ENCODE measurements around the gene KEAP1.

The KEAP1 gene

GRCh38 chr19:10521461-10522171 lies 18.5 kb upstream of the KEAP1 start:
- no peak for DNase-seq

- DNase-seq, result no peak
Observed at GRCh38 chr19:10520652-10521318, 17.6 kb upstream of the KEAP1 start.

GRCh38 chr19:10519421-10519820 lies 16.3 kb upstream of the KEAP1 start:
- no peak for DNase-seq

GRCh38 chr19:10518444-10519361 lies 15.5 kb upstream of the KEAP1 start:
- no peak for DNase-seq

- no peak for DNase-seq
Observed at GRCh38 chr19:10517760-10518443, 14.7 kb upstream of the KEAP1 start.

GRCh38 chr19:10517361-10517759 lies 14.2 kb upstream of the KEAP1 start, which contains the start of gene S1PR5:
Gene S1PR5 (minus strand): TSS chr19:10517447. CDS start chr19:10515011, 2,436 bp downstream.
- no peak for DNase-seq

GRCh38 chr19:10516671-10517286 lies 13.6 kb upstream of the KEAP1 start:
- DNase-seq, result no peak

GRCh38 chr19:10516064-10516385 lies 12.9 kb upstream of the KEAP1 start:
- DNase-seq, result no peak

GRCh38 chr19:10514211-10515145 lies 11.3 kb upstream of the KEAP1 start:
- DNase-seq, result no peak

GRCh38 chr19:10513223-10513622 lies 10.1 kb upstream of the KEAP1 start:
- DNase-seq, result no peak

- DNase-seq, result no peak
Observed at GRCh38 chr19:10510301-10510802, 7.2 kb upstream of the KEAP1 start.

GRCh38 chr19:10508707-10509106 lies 5.6 kb upstream of the KEAP1 start:
- no peak for DNase-seq

GRCh38 chr19:10508036-10508435 lies 4.9 kb upstream of the KEAP1 start:
- DNase-seq, result no peak

- DNase-seq, result no peak
Observed at GRCh38 chr19:10505583-10506229, 2.5 kb upstream of the KEAP1 start.

- DNase-seq, result peak; percentile 59
Observed at GRCh38 chr19:10502524-10503001, 593 bp downstream of the KEAP1 start.

GRCh38 chr19:10501971-10502523 lies 1.1 kb downstream of the KEAP1 start:
- no peak for DNase-seq

- no peak for DNase-seq
Observed at GRCh38 chr19:10500247-10500592, 2.9 kb downstream of the KEAP1 start.

GRCh38 chr19:10499550-10500246 lies 3.5 kb downstream of the KEAP1 start:
- no peak for DNase-seq

- DNase-seq, result no peak
Observed at GRCh38 chr19:10497371-10497770, 5.8 kb downstream of the KEAP1 start.
